ENCODE measurements around the gene TRAPPC3L.

DNA sequence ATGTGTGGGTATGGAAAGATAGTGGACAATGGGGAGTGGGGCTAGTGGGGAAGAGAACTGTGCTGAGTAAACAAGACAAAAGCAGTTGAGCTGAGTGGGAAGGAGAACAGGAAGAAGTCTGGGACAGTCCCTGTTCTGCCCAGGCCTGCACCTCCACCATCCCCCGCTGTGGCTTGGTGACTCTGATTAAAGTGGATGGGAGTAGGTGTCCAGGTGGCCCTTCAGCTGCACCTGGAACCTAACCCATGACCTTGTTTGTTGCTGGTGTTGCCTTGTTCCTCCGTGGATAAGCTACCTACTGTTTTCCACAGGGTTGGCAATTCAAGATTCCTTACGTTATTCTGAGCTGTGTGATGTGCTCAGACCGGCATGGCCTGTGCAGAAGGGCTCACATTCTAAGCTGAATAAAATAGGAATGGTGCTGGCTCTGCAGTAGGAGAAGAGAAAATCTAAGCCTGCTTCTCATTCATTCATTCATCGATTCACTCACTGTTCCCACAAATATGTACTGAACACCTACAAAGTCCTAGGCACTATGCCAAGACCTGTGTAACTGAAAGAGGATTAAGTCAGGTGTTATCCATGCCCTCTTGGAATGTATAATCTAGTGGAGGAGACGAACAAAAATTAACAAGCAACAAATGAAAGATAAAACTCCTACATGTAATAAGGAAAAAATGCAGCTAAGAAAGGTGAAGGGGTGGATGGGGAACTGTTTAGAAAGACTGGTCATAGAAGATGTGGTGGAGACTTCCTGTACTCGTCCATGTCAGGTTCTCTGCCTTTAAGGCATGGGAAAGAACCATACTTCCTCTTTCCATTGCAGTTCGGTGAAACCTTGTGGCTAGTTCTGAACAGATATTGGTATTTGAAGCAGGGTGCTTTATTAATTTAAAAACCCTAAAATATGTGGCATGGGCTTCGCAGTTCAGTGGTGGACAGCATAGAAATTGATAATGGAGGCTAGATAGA, 94.4 kb downstream of the TRAPPC3L start:
- TF ChIP-seq, protein P1, sequence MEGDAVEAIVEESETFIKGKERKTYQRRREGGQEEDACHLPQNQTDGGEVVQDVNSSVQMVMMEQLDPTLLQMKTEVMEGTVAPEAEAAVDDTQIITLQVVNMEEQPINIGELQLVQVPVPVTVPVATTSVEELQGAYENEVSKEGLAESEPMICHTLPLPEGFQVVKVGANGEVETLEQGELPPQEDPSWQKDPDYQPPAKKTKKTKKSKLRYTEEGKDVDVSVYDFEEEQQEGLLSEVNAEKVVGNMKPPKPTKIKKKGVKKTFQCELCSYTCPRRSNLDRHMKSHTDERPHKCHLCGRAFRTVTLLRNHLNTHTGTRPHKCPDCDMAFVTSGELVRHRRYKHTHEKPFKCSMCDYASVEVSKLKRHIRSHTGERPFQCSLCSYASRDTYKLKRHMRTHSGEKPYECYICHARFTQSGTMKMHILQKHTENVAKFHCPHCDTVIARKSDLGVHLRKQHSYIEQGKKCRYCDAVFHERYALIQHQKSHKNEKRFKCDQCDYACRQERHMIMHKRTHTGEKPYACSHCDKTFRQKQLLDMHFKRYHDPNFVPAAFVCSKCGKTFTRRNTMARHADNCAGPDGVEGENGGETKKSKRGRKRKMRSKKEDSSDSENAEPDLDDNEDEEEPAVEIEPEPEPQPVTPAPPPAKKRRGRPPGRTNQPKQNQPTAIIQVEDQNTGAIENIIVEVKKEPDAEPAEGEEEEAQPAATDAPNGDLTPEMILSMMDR (IDR thresholded peaks at IDR 0.05; ENCODE audit: low read depth, low read length) = no peak
- TF ChIP-seq EZH2phosphoT487 (IDR thresholded peaks at IDR 0.05; ENCODE audit: low read depth) = no peak
